Mesenchymal stem cell (in vitro differentiated cells and primary cell): Measurements from ENCODE around the gene MED12L.
"Not testable (repeated sequence)": the region's sequence is repeated elsewhere in the genome, so short reads cannot be mapped to it uniquely, and the experiment has no call there.

Experiments
- DNase-seq: peaks from one replicate; pipeline ENCODE4 v3.0.0-alpha.2; 2013
- H2AFZ ChIP-seq: one replicate; pipeline ENCODE4 v1.6.1; 2013; ENCODE audit warnings: low read depth, mild to moderate bottlenecking, control low read depth, inconsistent platforms, low read length, moderate library complexity
- H2AK5ac ChIP-seq: 2 replicates; pipeline ENCODE4 v1.6.1; 2013; ENCODE audit warnings: low read length, moderate library complexity, mild to moderate bottlenecking, inconsistent platforms; ENCODE audit not compliant: severe bottlenecking
- H2BK120ac ChIP-seq: one replicate; pipeline ENCODE4 v1.6.1; 2013; ENCODE audit warnings: low read depth, mild to moderate bottlenecking, inconsistent platforms, low read length, moderate library complexity
- H2BK12ac ChIP-seq, 2 experiments: one replicate each; pipeline ENCODE4 v1.6.1; 2013; ENCODE audit warnings: inconsistent platforms in 2 of 2, low read length in 2 of 2, mild to moderate bottlenecking in 2 of 2, moderate library complexity in 2 of 2, control low read depth in 1 of 2
- H2BK15ac ChIP-seq: one replicate; pipeline ENCODE4 v1.6.1; 2013; ENCODE audit warnings: mild to moderate bottlenecking, low read depth, inconsistent platforms; ENCODE audit not compliant: poor library complexity, severe bottlenecking
- H2BK5ac ChIP-seq: 2 replicates; pipeline ENCODE4 v1.6.1; 2013; ENCODE audit warnings: low read depth, mild to moderate bottlenecking, low read length, control low read depth, inconsistent platforms; ENCODE audit not compliant: poor library complexity, severe bottlenecking
- H3K14ac ChIP-seq, 2 experiments: one replicate each; pipeline ENCODE4 v1.6.1; 2013; ENCODE audit warnings: inconsistent platforms in 2 of 2, low read length in 2 of 2, control low read depth in 1 of 2, mild to moderate bottlenecking in 1 of 2, moderate library complexity in 1 of 2
- H3K18ac ChIP-seq, 2 experiments: one replicate each; pipeline ENCODE4 v1.6.1; 2013; ENCODE audit warnings: inconsistent platforms in 2 of 2, low read length in 2 of 2, control low read depth in 1 of 2, low read depth in 1 of 2, mild to moderate bottlenecking in 1 of 2
- H3K23ac ChIP-seq, 2 experiments: one replicate each; pipeline ENCODE4 v1.6.1; 2013; ENCODE audit warnings: inconsistent platforms in 2 of 2, low read length in 2 of 2, mild to moderate bottlenecking in 2 of 2, moderate library complexity in 2 of 2, control low read depth in 1 of 2
- H3K27ac ChIP-seq: 2 replicates; pipeline ENCODE4 v1.5.1; 2013; ENCODE audit warnings: mild to moderate bottlenecking, moderate library complexity, low read length, control low read depth, inconsistent platforms; ENCODE audit not compliant: poor library complexity, severe bottlenecking
- H3K27me3 ChIP-seq, 2 experiments: 2 replicates each; pipeline versions ENCODE4 v1.6.1 to v1.7.0; 2013; ENCODE audit warnings: low read length in 2 of 2, mild to moderate bottlenecking in 2 of 2, moderate library complexity in 2 of 2, control low read depth in 1 of 2, inconsistent platforms in 1 of 2; ENCODE audit not compliant: control insufficient read depth in 1 of 2, insufficient read depth in 1 of 2
- H3K36me3 ChIP-seq, 2 experiments: 2 replicates each; pipeline versions ENCODE4 v1.6.1 to v1.7.0; 2013; ENCODE audit warnings: low read length in 2 of 2, control low read depth in 1 of 2, inconsistent platforms in 1 of 2, low read depth in 1 of 2, mild to moderate bottlenecking in 1 of 2; ENCODE audit not compliant: insufficient read depth in 2 of 2, control insufficient read depth in 1 of 2
- H3K4ac ChIP-seq, 2 experiments: one replicate each; pipeline ENCODE4 v1.6.1; 2013; ENCODE audit warnings: inconsistent platforms in 2 of 2, low read length in 2 of 2, mild to moderate bottlenecking in 2 of 2, moderate library complexity in 2 of 2, control low read depth in 1 of 2, low read depth in 1 of 2
- H3K4me1 ChIP-seq: 2 replicates; pipeline ENCODE4 v1.6.1; 2013; ENCODE audit warnings: low read depth, low read length, control low read depth; ENCODE audit not compliant: control insufficient read depth, insufficient read depth
- H3K4me2 ChIP-seq: 2 replicates; pipeline ENCODE4 v1.6.1; 2013; ENCODE audit warnings: low read length, mild to moderate bottlenecking, inconsistent platforms; ENCODE audit not compliant: poor library complexity, severe bottlenecking
- H3K4me3 ChIP-seq, 2 experiments: 2 replicates each; pipeline versions ENCODE4 v1.5.1 to v1.7.0; 2013; ENCODE audit warnings: low read length in 2 of 2, mild to moderate bottlenecking in 2 of 2, control low read depth in 1 of 2, low read depth in 1 of 2; ENCODE audit not compliant: insufficient read depth in 1 of 2
- H3K79me1 ChIP-seq: replicated peaks from 2 replicates; pipeline ENCODE4 v1.6.1; 2013; ENCODE audit warnings: mild to moderate bottlenecking, control low read depth, low read length, inconsistent platforms; ENCODE audit not compliant: poor library complexity, severe bottlenecking
- H3K9ac ChIP-seq: 2 replicates; pipeline ENCODE4 v1.7.0; 2013; ENCODE audit warnings: mild to moderate bottlenecking, low read length, moderate library complexity
- H3K9me3 ChIP-seq: 2 replicates; pipeline ENCODE4 v1.7.0; 2013; ENCODE audit warnings: mild to moderate bottlenecking, low read length; ENCODE audit not compliant: control insufficient read depth
- H4K8ac ChIP-seq: one replicate; pipeline ENCODE4 v1.6.1; 2013; ENCODE audit warnings: inconsistent platforms, mild to moderate bottlenecking, low read length, moderate library complexity
- H4K91ac ChIP-seq: one replicate; pipeline ENCODE4 v1.6.1; 2013; ENCODE audit warnings: mild to moderate bottlenecking, low read length, inconsistent platforms
- WGBS: methylation state at CpG from one replicate; pipeline ENCODE4 v1.1.7; 2013; ENCODE audit warnings: mixed read lengths; 5-methylcytosine and 5-hydroxymethylcytosine counted together

MED12L gene

DNA sequence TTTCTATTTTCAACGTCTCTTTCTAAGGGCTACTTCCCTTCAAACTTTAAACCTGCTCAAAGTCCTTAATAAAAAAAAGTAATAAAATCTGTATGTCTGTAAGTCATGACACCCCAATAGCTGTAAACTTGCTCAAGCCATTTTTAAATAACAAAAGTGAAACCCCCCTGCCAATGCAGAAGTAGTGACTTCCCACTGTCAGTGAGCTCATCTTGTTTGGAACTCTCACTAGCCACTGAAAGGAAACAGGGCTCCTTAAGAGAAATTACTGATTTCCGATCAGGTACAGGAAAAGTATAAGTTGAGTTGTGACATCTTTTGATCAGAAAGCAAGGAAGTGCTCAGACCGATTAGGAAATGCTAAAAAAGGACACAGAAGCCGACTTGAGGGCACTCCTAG is 145.2 kb downstream of the MED12L start:
- H3K23ac ChIP-seq = no peak overlapping the region
- H4K8ac ChIP-seq = no peak overlapping the region
- no peak overlapping the region for H3K4me2 ChIP-seq
- no peak overlapping the region for H3K27ac ChIP-seq
- no peak overlapping the region for H4K91ac ChIP-seq
- H3K27me3 ChIP-seq = no peaks in the 10 kb centered on the region
- H2BK12ac ChIP-seq = no peak overlapping the region
- no peak for DNase-seq
- no peak overlapping the region for H3K4ac ChIP-seq
- H3K9ac ChIP-seq = no peak overlapping the region
- no peaks in the 10 kb centered on the region for H3K9me3 ChIP-seq
- H2AFZ ChIP-seq = no peak overlapping the region
- H3K36me3 ChIP-seq = no peaks in the 10 kb centered on the region
- no peak overlapping the region for H2AK5ac ChIP-seq
- H3K18ac ChIP-seq = no peak overlapping the region
- peaks cover 7% of the 10 kb centered on the region for H3K4me1 ChIP-seq
- H2BK15ac ChIP-seq = no peak overlapping the region
- no peaks in the 10 kb centered on the region for H3K79me1 ChIP-seq
- H2BK120ac ChIP-seq = no peak overlapping the region
- no peak overlapping the region for H3K14ac ChIP-seq
- H2BK5ac ChIP-seq = no peak overlapping the region
- WGBS = 78% methylated on average over 3 of the region's 4 CpGs
- no peak overlapping the region for H3K4me3 ChIP-seq

GRCh38 chr3:151232403-151232802 is 146.9 kb downstream of the MED12L start:
- H4K8ac ChIP-seq, H4K91ac ChIP-seq, H2BK12ac ChIP-seq, H2BK15ac ChIP-seq, H3K4ac ChIP-seq, H3K4me1 ChIP-seq, H2BK5ac ChIP-seq, H2AK5ac ChIP-seq, H3K4me3 ChIP-seq, H3K14ac ChIP-seq, H3K23ac ChIP-seq, H3K27me3 ChIP-seq, H3K36me3 ChIP-seq, DNase-seq, H3K27ac ChIP-seq, H3K79me1 ChIP-seq, H3K9ac ChIP-seq, H2AFZ ChIP-seq, H3K4me2 ChIP-seq, H3K9me3 ChIP-seq, H3K18ac ChIP-seq, H2BK120ac ChIP-seq: not testable (repeated sequence)

- H3K23ac ChIP-seq = no peak overlapping the region
Measured at GRCh38 chr3:151232991-151233390, 147.5 kb downstream of the MED12L start.

DNA sequence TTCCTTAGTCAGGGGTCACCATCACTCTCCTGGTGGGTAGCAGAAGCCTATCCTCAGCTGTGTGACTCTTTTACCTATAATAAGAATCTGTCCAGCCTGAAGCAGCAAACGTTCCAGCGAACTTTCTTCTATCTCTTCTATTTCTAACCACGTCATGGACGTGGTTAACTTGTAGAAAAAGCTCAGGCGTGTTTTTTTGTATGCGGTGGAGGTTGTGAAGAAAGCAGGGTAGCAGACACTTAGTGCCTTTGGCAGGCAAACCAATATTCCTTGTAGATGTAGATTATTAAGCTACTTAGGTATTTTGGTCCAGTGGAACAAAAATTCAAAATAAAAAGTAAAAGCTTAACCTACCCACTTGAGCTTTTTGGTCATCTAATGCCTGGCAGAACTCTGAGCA is 149.4 kb downstream of the MED12L start:
- WGBS = 100% methylated on average over 4 of the region's 6 CpGs
- Histone ChIP-seq H3K9ac (no peak overlapping the region), H4K8ac (no peak overlapping the region), H2AK5ac (no peak overlapping the region), H3K4ac (no peak overlapping the region), H3K4me2 (no peak overlapping the region), H3K14ac (no peak overlapping the region), H2BK120ac (no peak overlapping the region), H2BK5ac (no peak overlapping the region), H3K18ac (no peak overlapping the region), H3K23ac (no peak overlapping the region), H2BK12ac (no peak overlapping the region), H4K91ac (no peak overlapping the region), H3K27ac (no peak overlapping the region), H3K9me3 (no peaks in the 10 kb centered on the region), H2BK15ac (no peak overlapping the region), H2AFZ (no peak overlapping the region), H3K4me3 (no peak overlapping the region), H3K36me3 (no peaks in the 10 kb centered on the region), H3K4me1 (no peaks in the 10 kb centered on the region), H3K79me1 (no peaks in the 10 kb centered on the region), H3K27me3 (no peaks in the 10 kb centered on the region)
- no peak for DNase-seq

More at GRCh38 chr3:151232991-151233390, 147.5 kb downstream of the MED12L start:
- peaks cover 1% of the 10 kb centered on the region for H3K4me1 ChIP-seq
- no peak overlapping the region for H3K18ac ChIP-seq
- H4K8ac ChIP-seq = no peak overlapping the region
- H3K4me2 ChIP-seq = no peak overlapping the region
- no peak overlapping the region for H2AFZ ChIP-seq
- no peak for DNase-seq
- H3K4me3 ChIP-seq = no peak overlapping the region
- no peaks in the 10 kb centered on the region for H3K36me3 ChIP-seq
- no peak overlapping the region for H4K91ac ChIP-seq
- no peaks in the 10 kb centered on the region for H3K9me3 ChIP-seq
- H2BK5ac ChIP-seq = no peak overlapping the region
- no peaks in the 10 kb centered on the region for H3K79me1 ChIP-seq
- no peak overlapping the region for H2AK5ac ChIP-seq
- H3K14ac ChIP-seq = no peak overlapping the region
- 81% methylated on average over 4 of the region's 4 CpGs for WGBS
- H3K9ac ChIP-seq = no peak overlapping the region
- H3K27ac ChIP-seq = no peak overlapping the region
- no peak overlapping the region for H2BK120ac ChIP-seq
- H3K27me3 ChIP-seq = no peaks in the 10 kb centered on the region
- H2BK12ac ChIP-seq = no peak overlapping the region
- H2BK15ac ChIP-seq = no peak overlapping the region
- H3K4ac ChIP-seq = no peak overlapping the region
